Immature natural killer cell (primary cell): ENCODE results near the gene SULF2. TPM values are rescaled to one million over a fixed set of nuclear protein-coding genes. Genes with fewer than 3 reads are reported as not detected.

Experiments
- DNase-seq, 3 donors: peaks; one replicate each; pipeline ENCODE4 v3.0.0; 2022; ENCODE audit warnings: mixed read lengths in 1 of 3
- H3K27ac Mint-ChIP-seq, 6 donors: one replicate each; pipeline ENCODE4 v1.8.0; 2020; ENCODE audit warnings: mixed read lengths in 6 of 6, mild to moderate bottlenecking in 5 of 6, inconsistent platforms in 4 of 6, moderate library complexity in 3 of 6
- H3K27me3 Mint-ChIP-seq, 3 donors: one replicate each; pipeline ENCODE4 v1.8.0; 2020 to 2021; ENCODE audit warnings: low read depth in 3 of 3, mild to moderate bottlenecking in 3 of 3, mixed read lengths in 3 of 3, moderate library complexity in 3 of 3, inconsistent platforms in 1 of 3
- H3K36me3 Mint-ChIP-seq, 3 donors: one replicate each; pipeline ENCODE4 v1.8.0; 2020; ENCODE audit warnings: mixed read lengths in 3 of 3, inconsistent platforms in 2 of 3, mild to moderate bottlenecking in 2 of 3
- H3K4me1 Mint-ChIP-seq, 2 donors: one replicate each; pipeline ENCODE4 v1.8.0; 2020; ENCODE audit warnings: inconsistent platforms in 2 of 2, mild to moderate bottlenecking in 2 of 2, mixed read lengths in 2 of 2, moderate library complexity in 1 of 2
- H3K4me3 Mint-ChIP-seq, 5 donors: one replicate each; pipeline ENCODE4 v1.8.0; 2020; ENCODE audit warnings: mild to moderate bottlenecking in 5 of 5, mixed read lengths in 5 of 5, inconsistent platforms in 3 of 5, moderate library complexity in 3 of 5
- H3K9me3 Mint-ChIP-seq, 6 donors: one replicate each; pipeline ENCODE4 v1.8.0; 2020; ENCODE audit warnings: mild to moderate bottlenecking in 6 of 6, mixed read lengths in 6 of 6, inconsistent platforms in 4 of 6, moderate library complexity in 3 of 6
- polyA plus RNA-seq, 3 donors: library from polyadenylated mRNA; unstranded; fragments of 300-500 nt; fragmentation: Illumina TruSeq; gene quantifications; one replicate each; pipeline ENCODE4 v1.2.3, GENCODE V29; 2021

The SULF2 gene
- polyA plus RNA-seq, 3 donors from 2014 or later = 1.3 to 3.7 (median 3.0) TPM

DNA sequence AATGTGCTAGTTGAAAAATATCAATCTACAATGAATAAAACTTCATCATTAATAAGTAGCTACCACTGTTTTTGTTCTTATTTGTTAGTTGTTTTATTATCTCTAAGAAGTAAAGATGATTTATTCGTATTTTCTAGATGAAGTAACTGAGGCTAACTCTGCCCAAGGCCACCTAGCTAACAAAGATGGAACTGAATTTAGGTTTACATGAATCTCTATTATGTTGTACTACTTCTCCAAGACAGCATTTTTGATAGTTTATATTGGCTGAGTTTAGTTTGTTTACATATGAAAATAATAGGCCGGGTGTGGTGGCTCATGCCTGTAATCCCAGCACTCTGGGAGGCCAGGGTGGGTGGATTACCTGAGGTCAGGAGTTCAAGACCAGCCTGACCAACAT lies 162.1 kb downstream of the SULF2 start:
- Mint-ChIP-seq H3K27ac (no peak overlapping the region), H3K9me3 (no peaks in the 10 kb centered on the region), H3K36me3 (peaks cover 4 to 27% (median 5%) of the 10 kb centered on the region in 3 donors), H3K4me1 (peaks cover 0 to 24% of the 10 kb centered on the region in 2 donors), H3K4me3 (no peak overlapping the region), H3K27me3 (peaks cover 0 to 2% (median 0%) of the 10 kb centered on the region in 3 donors)
- no peak for DNase-seq

DNA sequence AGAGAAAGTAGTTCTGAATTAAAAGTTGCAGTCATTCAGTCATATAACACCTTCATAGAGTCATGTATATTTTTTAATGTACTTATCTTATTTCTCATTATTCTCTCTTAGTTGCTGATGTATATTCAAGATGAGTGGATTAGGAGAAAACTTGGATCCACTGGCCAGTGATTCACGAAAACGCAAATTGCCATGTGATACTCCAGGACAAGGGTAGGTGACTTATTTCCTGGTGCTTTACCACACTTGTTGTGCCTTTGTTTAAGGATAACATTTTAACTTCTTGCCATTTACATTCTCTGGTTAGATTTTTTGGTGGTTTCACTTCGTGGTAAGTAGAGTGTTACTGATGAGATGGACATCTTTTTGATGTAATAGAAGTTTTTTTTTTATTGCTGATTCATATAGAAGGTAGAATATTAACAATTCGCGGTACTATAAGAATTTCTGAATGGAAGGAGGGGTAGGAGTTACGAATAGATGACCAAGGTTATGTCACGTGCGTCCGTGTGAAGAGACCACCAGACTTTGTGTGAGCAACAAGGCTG lies 163.1 kb downstream of the SULF2 start:
- Mint-ChIP-seq H3K4me3 (no peak overlapping the region), H3K36me3 (peaks cover 0 to 19% (median 5%) of the 10 kb centered on the region in 3 donors), H3K27me3 (peaks cover 0 to 2% (median 0%) of the 10 kb centered on the region in 3 donors), H3K4me1 (peaks cover 4 to 28% of the 10 kb centered on the region in 2 donors), H3K9me3 (no peaks in the 10 kb centered on the region), H3K27ac (peak overlapping the region in 2 of 6 donors; percentile 55 to 57)
- DNase-seq = no peak

DNA sequence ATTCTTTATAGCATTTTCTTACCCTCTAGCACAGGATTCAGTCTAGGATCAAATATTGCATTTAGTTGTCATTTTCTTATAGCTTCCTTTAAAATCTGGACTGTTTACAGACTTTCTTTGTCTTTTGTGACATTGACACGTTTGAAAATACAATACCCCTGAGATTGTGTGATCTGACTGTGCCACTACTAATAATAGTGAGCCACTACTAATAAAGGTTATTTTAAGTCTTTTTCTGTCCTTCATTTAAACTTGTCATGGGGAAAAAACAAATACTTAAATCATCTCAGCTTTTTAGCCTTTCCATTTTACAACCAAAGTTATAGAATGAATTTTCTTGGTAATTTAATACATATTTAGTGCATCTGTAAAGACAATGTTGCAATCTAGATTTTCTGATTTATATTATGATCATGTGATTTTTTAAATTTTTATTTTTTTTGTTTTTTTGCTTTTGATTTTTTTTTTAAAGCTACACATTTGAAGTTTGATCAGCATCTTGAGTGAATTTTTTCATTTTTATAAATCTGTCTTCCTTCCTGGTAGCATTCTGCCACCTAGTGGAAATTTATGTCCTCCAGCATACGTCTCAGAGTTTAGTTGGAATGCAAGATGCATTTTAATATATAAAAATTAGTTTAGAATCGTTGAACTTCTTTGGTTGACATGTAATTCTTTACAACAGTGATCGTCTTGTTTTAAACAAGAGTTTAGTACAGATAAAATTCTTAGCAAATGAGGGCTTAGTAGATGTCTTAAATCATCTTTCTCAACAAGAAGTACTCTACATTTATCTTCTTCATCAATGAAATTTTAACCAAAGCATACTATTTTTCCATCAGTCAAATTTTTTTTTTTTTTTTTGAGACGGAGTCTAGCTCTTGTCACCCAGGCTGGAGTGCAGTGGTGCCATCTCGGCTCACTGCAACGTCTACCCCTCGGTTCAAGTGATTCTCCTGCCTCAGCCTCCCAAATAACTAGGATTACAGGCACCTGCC lies 164.2 kb downstream of the SULF2 start:
- peak; percentile 13 to 43 (median 30) for DNase-seq
- Mint-ChIP-seq H3K4me3 (no peak overlapping the region), H3K4me1 (peaks cover 9 to 35% of the 10 kb centered on the region in 2 donors), H3K36me3 (peaks cover 0 to 19% (median 5%) of the 10 kb centered on the region in 3 donors), H3K9me3 (no peaks in the 10 kb centered on the region), H3K27ac (peak overlapping the region in 1 of 6 donors; percentile 12), H3K27me3 (peaks cover 0 to 2% (median 0%) of the 10 kb centered on the region in 3 donors)

DNA sequence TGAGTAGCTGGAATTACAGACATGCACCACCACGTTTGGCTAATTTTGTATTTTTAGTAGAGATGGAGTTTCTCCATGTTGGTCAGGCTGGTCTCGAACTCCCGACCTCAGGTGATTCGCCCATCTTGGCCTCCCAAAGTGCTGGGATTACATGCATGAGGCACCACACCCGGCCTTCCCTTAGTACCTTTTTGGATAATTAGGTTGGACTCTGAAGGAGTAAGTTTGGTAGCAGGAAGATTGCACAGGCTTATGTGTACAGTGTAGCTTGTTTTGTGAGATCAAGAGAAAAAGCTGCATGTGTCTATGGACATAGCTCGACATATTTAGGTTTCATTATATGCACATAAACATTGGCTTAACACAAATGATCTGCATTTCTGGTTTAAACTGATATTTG lies 166.8 kb downstream of the SULF2 start:
- H3K9me3 Mint-ChIP-seq = no peaks in the 10 kb centered on the region
- H3K36me3 Mint-ChIP-seq = peaks cover 0 to 8% (median 5%) of the 10 kb centered on the region in 3 donors
- DNase-seq = no peak
- H3K4me1 Mint-ChIP-seq = peaks cover 16 to 44% of the 10 kb centered on the region in 2 donors
- no peak overlapping the region for H3K27ac Mint-ChIP-seq
- no peak overlapping the region for H3K4me3 Mint-ChIP-seq
- peaks cover 0 to 2% (median 0%) of the 10 kb centered on the region in 3 donors for H3K27me3 Mint-ChIP-seq

DNA sequence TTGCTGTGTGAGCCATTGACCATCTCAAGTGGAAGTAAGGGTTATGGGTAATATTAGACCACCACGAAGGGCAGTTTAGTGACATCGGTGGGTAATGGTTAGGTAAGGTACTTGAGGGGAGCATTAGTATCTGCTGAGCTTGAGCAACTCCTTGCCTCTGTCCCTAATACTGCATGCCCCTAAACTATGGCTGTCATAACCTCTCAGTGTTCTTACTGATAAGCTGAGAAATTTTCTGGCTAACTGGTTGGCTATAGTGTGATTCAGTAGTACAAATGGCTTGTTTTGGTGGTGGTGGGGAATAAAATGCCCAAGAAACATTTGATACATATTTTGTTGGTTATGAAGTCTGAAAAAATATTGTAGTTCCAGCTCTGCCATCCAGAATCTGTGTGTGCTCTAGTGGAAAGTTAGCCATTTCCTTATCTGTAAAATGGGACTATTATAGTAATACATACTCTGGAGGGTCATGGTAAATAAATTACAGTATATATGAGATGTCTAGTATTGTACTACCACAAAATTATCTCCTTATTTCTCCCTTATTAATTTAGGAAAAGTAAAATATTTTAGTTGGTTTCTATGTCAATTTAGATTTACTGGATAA lies 170.5 kb downstream of the SULF2 start:
- Mint-ChIP-seq H3K36me3 (no peaks in the 10 kb centered on the region), H3K27ac (no peak overlapping the region), H3K27me3 (no peaks in the 10 kb centered on the region), H3K9me3 (no peaks in the 10 kb centered on the region), H3K4me3 (no peak overlapping the region), H3K4me1 (peaks cover 38 to 61% of the 10 kb centered on the region in 2 donors)
- no peak for DNase-seq

DNA sequence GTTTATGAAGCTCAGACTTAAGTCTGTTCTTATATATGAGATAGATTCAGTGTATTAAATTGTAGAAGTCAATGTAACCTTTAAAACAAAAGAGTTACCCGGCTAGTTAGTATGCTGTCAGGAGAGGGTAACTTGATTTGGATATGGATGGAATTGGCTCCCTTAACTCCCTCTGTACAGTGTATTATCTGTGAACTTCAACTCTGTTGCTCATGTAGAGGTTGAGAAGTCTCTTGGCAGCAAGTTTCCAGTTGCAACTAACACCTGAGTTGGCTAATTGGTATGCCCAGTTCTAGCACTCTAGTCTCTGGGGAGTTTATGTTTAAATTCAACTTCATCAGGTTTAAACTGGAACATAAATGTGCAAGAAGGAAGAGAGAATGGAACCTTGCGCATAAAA lies 172.6 kb downstream of the SULF2 start:
- H3K27me3 Mint-ChIP-seq = no peaks in the 10 kb centered on the region
- no peak for DNase-seq
- no peaks in the 10 kb centered on the region for H3K9me3 Mint-ChIP-seq
- H3K4me1 Mint-ChIP-seq = peaks cover 45 to 72% of the 10 kb centered on the region in 2 donors
- H3K4me3 Mint-ChIP-seq = no peak overlapping the region
- H3K27ac Mint-ChIP-seq = peak overlapping the region in 3 of 6 donors; percentile 8 to 34 (median 15)
- no peaks in the 10 kb centered on the region for H3K36me3 Mint-ChIP-seq

DNA sequence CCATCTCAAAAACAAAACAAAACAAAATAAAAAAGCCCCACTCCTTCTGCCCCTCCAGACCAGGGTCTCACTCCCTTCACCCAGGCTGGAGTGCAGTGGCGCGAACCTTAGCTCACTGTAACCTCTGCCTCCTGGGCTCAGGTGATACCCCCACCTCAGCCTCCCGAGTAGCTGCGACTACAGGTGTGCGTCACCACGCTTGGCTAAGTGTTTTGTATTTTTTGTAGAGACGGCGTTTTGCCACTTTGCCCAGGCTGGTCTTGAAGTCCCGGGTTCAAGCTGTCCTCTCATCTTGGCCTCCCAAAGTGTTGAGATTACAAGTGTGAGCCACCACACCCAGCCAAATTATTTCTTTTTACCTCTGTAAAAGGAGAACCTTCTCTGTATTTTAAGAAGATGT lies 173.5 kb downstream of the SULF2 start:
- DNase-seq = no peak
- H3K4me3 Mint-ChIP-seq = no peak overlapping the region
- H3K4me1 Mint-ChIP-seq = peaks cover 46 to 76% of the 10 kb centered on the region in 2 donors
- no peaks in the 10 kb centered on the region for H3K27me3 Mint-ChIP-seq
- peak overlapping the region in 1 of 6 donors; percentile 34 for H3K27ac Mint-ChIP-seq
- H3K9me3 Mint-ChIP-seq = no peaks in the 10 kb centered on the region
- H3K36me3 Mint-ChIP-seq = no peaks in the 10 kb centered on the region

DNA sequence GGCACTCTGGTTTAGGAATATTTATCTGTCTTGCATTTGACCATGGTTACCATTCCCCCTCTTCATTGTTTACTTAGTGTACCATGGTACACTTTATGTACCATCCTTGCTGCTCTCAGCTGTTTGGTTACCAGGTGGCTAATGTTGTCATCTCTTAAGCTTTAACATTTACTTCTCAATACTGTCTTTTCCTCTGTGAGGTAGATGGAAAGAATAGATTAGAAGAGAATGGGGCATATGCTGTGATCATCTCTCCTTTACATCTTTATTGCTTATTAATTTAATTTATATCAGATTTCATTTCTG lies 174.4 kb downstream of the SULF2 start:
- Mint-ChIP-seq H3K4me1 (peaks cover 45 to 79% of the 10 kb centered on the region in 2 donors), H3K9me3 (no peaks in the 10 kb centered on the region), H3K27ac (peak overlapping the region; percentile 32 to 83 (median 72)), H3K27me3 (no peaks in the 10 kb centered on the region), H3K36me3 (no peaks in the 10 kb centered on the region), H3K4me3 (peak overlapping the region in 2 of 5 donors; percentile 33 to 36)
- no peak for DNase-seq

DNA sequence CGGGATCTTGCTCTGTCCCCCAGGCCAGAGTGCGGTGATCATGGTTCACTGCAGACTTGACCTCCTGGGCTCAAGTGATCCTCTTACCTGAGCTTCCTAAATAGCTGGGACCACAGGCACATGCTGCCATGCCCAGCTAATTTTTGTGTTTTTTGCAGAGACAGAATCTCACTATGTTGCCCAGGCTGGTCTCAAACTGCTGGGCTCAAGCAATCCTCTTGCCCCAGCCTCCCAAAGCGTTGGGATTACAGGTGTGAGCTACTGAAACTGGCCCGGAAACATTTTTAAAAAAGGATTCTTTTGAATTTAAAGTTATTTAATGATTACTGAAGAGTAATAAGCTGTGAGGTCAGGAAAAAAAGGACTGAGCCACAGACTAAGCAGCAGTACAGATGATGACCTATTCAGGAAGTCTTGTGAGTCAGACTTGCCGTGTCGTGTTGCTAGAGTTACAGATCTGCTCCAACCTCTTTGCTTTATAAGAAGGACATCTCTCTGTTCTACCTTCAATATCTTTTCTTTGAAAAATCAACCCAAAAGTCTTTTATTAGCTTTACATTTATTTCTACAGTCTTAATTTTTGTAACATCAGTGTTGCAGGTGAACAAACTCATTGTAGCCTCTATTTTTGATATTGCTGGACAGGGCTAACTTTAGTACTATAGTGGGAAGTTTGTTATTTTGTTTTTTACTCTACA lies 174.9 kb downstream of the SULF2 start:
- Mint-ChIP-seq H3K27ac (peak overlapping the region; percentile 32 to 83 (median 72)), H3K4me1 (peaks cover 45 to 80% of the 10 kb centered on the region in 2 donors)

DNA sequence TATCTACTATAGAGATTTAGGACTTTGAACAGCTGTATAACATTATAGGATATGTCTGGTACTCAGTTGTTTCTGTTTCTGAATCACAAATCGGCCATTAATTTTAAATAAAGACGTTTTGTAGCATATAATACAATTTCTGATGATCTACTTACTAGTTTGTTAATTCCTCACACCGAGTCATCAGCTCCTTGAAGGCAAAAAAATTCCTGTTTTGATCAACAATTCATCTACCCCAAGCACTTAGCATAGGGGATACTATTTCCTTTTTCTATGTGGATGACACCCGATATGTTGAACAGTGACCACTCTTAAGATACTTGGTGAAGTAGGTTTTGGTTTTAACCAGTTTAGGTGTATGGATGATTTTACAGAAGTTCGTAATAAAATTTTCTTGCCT lies 176.3 kb downstream of the SULF2 start:
- Mint-ChIP-seq H3K9me3 (no peaks in the 10 kb centered on the region), H3K4me1 (peaks cover 45 to 76% of the 10 kb centered on the region in 2 donors), H3K36me3 (no peaks in the 10 kb centered on the region), H3K27me3 (no peaks in the 10 kb centered on the region), H3K27ac (peak overlapping the region in 4 of 6 donors; percentile 2 to 71 (median 26)), H3K4me3 (no peak overlapping the region)
- DNase-seq = no peak

More for the DNA sequence above, 174.9 kb downstream of the SULF2 start:
- H3K27me3 Mint-ChIP-seq = no peaks in the 10 kb centered on the region
- H3K4me3 Mint-ChIP-seq = peak overlapping the region in 4 of 5 donors; percentile 28 to 54 (median 40)
- no peaks in the 10 kb centered on the region for H3K9me3 Mint-ChIP-seq
- peak; percentile 20 to 29 (median 21) for DNase-seq
- H3K36me3 Mint-ChIP-seq = no peaks in the 10 kb centered on the region
